ENCODE data around the gene ZNF525. TPM values are rescaled to one million over a fixed set of nuclear protein-coding genes. Genes with fewer than 3 reads are reported as not detected.

The ZNF525 gene
- total RNA-seq, 1 experiment from 2014 or later, result 9.5 TPM

Small RNA genes lying within 50 kb of the gene (small RNA-seq; reads per million reads assigned to genes)
- gene RPL39P36, result 0 reads per million in 2 experiments

Other genes starting within 250 kb of the ZNF525 start
- 0.21 TPM in 1 of 2 replicates, not detected in the other for gene ZNF415, start 232.8 kb upstream of the ZNF525 start, total RNA-seq (2014; rRNA removed; shearing (Covaris generic))
- 5.9 and 6.7 TPM in 2 replicates for gene ZNF347, start 206.7 kb upstream of the ZNF525 start, total RNA-seq (2014; rRNA removed; shearing (Covaris generic))
- gene ZNF665, start 172.3 kb upstream of the ZNF525 start, total RNA-seq (2014; rRNA removed; shearing (Covaris generic)), result not detected in 2 replicates
- gene ZNF677, start 110.8 kb upstream of the ZNF525 start, total RNA-seq (2014; rRNA removed; shearing (Covaris generic)), result 6.2 and 8.0 TPM in 2 replicates
- gene VN1R2, start 107.4 kb upstream of the ZNF525 start, total RNA-seq (2014; rRNA removed; shearing (Covaris generic)), result not detected in 2 replicates
- gene VN1R4, start 98.0 kb upstream of the ZNF525 start, total RNA-seq (2014; rRNA removed; shearing (Covaris generic)), result not detected in 2 replicates
- 10.2 and 12.7 TPM in 2 replicates for gene ZNF845, start 32.0 kb upstream of the ZNF525 start, total RNA-seq (2014; rRNA removed; shearing (Covaris generic))
- 9.7 and 11.5 TPM in 2 replicates for gene ZNF765, start 29.4 kb downstream of the ZNF525 start, total RNA-seq (2014; rRNA removed; shearing (Covaris generic))
- gene ZNF761, start 66.3 kb downstream of the ZNF525 start, total RNA-seq (2014; rRNA removed; shearing (Covaris generic)), result 7.8 and 8.6 TPM in 2 replicates
- gene ZNF813, start 102.0 kb downstream of the ZNF525 start, total RNA-seq (2014; rRNA removed; shearing (Covaris generic)), result 3.4 and 3.9 TPM in 2 replicates
- 4.3 and 7.7 TPM in 2 replicates for gene ZNF331, start 172.4 kb downstream of the ZNF525 start, total RNA-seq (2014; rRNA removed; shearing (Covaris generic))

Data from SK-MEL-5 (cell line).